ENCODE results near the gene LTBP2.

The LTBP2 gene

DNA sequence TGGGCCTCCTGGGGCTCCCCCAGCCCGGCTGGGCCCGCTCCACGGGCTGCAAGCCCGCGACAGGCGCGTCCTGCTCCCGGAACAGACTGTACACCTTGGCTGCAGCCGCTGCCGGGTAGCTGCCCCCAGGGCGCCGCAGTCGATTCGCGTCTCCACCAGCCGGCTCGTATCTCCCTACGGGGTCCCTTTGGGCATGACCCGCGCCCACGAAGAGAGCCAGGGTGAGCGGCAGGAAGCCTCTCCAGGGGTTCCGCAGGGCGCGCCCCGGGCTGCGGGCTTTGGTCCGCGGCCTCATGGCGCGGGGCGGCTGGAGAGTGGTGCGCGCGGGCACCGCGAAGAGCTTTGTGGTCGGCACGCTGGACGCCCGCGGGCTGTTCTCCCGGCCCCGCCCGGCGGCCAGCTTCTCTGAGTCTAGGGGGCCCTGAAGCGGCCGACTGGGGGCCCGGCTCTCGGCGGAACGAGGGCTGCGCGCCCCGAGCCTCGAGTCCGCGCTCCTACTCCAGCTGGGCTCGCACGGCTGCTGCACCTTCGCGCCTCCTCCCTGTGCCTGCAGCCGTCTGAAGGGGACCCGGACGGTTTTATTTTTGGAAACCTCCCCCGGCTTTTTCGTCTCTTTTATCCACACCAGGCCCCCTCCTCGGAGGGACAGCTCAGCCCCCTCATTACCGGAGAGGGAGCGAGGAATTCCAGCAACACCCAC, at the start of gene LTBP2:
TSS of gene LTBP2 (minus strand) at position 588 of the 700 bp plus-strand sequence. CDS start at position 295, 293 bp downstream.
- peak in 1 of 58 donors; percentile 17 for DNase-seq

DNA sequence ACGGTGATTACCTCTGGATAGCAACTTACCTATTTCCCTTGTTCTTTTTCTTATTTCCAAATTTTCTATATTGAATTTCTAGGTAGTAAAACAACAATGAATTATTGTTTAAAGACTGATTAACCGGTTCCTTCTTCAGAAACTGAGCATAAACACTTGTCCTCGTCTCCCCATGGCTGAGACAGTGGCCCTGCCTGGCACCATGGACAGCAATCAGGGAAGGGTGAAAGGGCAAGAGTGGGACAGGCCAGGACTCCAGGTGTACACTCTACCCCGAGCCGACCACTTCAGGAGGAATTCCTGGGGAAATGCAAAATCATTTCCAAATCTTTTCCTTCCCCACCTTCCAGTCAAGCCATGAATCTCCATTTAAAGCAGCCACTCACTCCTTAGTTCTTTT, 48.8 kb upstream of the LTBP2 start:
- DNase-seq: no peak

DNA sequence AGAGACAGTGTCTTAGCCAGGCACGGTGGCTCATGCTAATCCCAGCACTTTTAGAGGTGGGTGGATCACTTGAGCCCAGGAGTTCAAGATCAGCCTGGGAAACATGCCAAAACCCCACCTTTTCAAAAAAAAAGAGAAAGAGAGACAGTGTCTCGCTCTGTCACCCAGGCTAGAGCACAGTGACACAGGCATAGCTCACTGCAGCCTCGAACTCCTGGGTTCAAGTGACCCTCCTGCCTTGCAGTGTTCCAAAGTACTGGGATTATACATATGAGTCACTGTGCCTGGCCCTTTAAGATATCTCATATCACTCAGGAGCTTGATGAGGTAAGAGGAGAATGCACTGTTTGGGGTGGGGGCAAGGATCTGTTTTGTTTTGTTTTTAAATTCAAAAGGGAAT, 48.1 kb upstream of the LTBP2 start:
- no peak for DNase-seq

DNA sequence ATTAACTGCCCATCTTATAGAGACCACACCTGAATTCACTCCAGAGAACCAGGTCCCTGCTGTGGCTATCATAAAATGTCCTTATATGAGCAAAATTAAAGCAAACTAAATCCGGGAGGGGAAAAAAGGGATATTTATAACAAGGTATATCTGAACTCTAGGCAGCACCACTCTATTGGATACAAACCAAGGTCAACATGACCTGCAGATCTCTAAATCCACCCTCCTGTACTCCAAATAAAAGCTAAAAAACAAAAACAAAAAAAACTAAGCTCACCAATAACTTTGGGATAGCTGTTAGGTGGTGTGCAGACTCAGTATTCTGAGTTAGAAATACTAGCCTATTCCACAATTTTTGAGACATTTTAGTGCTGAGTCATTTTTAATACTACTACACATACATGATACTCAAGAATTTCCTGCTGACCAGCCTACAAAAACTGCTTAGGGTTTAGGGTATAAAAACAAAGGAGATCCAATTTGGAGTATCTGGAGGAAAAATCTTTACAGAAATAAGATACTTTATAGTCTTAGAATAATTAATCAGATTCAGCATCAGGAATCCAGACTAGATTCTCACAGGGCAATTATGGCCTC, 46.6 kb upstream of the LTBP2 start:
- no peak for DNase-seq

DNA sequence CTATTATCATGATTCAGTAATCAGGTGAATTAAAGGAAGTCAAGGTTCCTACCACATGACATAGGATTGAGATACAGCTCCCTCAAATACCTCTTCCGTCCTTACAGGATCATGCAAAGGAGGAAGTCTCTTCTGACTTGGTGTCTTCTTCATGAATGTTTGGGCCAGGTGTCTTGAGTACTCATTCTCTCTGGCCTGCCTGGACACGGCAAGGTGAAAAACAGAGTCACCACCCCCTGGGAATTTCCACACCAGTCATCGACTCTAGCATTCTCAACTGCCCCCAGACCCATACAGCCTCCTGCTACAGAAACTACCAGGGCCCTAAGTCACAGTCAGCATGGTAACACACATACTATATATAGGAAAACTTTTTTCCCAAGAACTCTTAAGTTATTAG, 44.9 kb upstream of the LTBP2 start:
- DNase-seq: no peak

DNA sequence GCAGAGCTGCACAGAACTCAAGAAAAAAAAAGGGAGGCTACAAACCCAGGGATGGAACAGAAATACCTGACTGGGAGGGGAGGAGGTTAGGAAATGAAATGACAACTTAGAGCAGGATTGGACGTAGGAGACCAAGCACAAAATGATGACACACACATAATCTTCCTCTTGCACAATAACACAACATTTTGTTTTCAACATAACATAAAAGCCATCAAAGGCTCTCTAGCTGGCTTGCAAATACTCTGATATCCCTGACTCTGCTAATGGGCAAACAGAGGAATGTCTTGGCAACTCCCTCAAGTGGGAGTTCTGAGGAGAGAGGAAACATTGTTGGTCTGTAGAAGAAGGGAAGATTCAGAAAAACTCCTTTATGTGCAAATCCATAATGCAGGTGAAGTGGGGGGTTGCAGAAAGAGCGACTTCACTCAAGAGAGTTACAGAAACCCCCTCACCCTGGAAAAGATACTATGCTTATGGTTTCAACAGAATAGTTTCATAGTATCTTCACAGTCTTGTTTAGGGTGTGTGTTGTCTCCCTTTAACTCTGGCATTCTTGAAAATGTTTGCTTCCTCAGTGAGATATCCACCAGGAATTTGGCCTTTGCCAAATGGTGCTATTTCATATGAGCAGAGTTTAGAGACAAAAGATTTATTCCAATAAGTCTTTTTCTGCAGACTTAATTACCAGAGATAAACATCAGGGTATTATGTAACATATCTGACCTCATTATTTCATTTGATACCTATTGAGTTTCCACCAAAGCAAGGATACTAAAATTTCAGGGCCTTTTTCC, 43.8 kb upstream of the LTBP2 start:
- no peak for DNase-seq

DNA sequence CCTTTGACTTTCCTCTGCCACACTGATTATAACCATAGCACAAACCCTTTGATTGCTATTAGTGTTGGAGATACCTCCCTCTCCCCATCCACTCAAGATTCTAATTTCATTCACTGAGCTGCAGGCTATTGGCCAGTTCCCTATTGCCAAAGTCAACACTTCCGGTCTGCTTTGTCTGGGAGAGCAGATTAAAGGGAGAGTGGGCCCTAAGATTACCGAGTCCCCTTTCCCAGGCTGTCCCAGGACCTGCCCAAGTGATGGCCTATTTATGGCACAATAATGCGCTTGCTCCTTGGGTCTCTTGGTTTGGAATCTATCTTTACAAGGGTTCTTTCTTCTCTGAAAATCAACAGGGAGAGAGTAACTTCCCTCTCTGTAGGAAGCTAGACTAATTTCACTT, 42.9 kb upstream of the LTBP2 start:
- no peak for DNase-seq

DNA sequence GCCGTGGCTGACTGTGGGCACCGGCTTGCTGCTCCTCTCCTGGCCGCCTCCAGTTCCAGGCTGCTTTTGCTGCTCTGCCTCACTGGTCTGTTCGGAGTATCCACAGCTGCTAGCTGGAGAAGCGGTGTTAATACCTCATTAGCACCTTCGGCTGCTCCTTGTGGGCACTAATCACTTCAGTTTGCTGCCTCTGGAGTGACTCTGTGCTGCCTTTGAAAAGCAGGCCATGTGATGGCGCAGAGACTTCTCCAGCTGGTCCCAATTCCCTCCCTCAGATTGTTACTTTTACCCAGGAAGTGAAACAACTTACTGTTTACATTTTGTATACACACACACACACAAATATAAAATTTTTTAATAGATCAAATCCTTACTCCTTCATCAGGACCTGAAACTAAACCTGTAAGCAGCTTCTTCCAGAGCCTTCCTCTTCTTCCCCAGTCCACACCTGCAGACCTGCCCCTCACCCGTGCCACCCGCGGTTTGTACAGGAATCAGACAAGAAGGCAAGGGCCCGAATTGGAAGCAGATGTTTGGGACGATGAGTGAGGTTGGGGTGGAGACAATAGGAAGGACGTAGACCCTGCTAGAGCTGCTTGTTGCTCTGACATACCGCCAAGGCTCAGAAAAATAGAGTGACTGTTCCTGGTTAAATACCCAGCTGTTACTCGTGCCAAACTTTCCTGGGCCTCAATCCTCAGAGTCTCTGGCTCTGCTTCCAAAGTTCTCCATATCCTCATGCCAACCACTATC, 41.5 kb upstream of the LTBP2 start:
- DNase-seq: peak in 12 of 58 donors; percentile 5 to 29 (median 14)

DNA sequence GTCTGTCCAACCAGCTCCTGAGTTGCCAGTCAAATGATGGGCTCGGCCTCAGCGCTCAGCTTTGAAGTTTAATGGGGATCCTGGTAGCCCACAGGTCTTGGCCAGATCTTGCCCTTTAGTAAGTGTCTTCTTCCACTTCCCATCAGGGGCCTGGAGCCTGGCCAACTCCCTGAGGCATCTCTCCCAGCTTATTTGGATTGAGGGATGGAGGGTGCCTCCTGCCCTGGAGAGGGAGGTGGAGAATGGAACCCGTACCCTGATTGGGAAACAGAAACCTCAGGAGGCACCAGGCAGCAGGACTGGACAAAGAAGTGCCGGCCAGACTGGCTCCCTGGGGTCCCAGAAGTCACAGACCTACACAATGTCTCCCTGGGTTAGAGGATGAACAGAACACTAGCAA, 40.5 kb upstream of the LTBP2 start:
- peak in 1 of 58 donors; percentile 24 for DNase-seq

DNA sequence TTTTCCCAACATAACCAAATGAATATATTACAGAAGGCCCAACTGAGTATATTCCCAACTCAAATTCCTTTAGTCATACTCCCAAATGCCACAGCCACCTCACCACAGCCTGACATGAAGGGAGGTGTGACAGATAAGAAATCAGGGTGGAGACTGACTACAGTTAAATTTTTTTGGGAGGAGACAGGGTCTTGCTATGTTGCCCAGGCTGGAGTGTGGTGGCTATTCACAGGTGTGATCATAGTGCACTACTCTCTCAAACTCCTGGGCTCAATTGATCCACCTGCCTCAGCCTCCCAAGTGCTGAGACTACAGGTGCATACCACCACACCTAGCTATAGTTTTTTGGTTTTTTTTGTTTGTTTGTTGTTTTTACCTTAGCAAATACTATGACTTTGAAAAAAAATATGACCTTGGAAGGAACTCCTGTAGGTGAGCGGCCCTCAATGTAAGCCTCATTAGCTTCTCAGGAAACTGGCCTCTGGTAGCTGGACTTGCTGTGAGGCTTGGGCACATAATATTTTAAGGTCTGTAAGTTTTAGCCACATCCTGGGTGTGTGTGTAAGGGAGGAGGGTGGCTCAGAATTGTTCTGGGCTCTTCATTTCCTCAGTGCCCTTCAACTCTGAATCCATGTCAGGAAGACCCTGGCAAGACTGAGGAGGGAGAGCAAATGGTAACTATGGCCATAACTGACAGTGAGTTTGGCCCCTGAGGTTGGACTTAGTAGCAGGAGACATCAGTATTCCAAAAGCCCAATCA, 39.1 kb upstream of the LTBP2 start:
- DNase-seq: no peak

DNA sequence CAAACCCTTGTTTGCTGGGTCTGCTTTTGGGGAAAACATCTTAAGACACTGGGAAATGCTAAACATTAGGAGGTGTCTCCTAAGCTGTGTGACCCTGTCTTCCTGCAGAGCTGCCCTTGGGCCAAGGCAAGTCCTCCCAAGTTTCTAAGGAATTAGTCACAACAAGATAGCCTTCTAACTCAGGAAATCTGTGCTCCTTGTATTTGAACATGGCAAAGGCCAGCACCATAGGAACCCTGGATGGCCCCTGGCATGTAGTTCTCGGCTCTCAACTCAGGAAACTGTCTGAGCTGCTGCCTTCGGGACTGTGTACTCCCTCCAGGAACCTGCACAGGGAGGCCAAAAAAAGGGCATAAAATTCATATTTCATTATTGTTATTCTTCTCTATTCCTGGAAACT, 37.6 kb upstream of the LTBP2 start:
- no peak for DNase-seq

DNA sequence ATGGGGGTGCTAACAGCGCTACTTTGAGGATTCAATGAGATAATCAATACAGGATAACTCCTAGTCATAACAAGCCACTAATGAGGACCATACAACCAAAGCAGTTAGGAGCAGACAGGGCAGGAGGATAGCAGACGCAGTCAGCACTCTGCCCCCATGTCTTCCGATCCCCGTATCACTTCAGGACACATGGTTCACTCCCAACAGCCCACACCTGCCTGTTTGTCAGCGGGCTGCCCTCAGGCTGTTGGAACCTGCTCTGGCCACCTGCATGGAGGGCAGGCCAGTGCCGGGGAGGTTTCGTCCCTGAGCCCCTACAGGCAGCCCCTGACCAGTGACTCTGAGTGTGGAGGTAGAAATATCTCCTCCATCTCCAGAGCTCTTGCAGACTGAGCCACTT, 37.1 kb upstream of the LTBP2 start:
- DNase-seq: no peak

DNA sequence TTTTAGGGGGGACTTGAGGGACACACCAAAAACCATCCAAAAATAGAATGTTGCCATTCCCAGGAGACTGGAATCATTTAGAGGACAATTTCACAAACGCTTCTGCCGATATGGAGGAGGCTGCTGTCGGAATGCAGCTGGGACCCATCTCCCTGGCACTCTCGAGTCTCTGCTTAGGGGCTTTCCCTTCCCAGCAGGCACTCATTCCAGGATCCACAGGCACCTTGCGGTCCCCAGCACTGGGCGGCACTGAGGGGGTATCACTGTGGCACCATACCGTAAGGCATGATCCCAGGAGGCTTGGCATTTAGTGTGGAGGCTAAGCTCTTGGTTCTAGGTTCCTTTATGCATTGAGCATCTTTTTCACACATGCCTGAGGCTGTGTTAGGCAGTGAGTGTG, 36.6 kb upstream of the LTBP2 start:
- no peak for DNase-seq

DNA sequence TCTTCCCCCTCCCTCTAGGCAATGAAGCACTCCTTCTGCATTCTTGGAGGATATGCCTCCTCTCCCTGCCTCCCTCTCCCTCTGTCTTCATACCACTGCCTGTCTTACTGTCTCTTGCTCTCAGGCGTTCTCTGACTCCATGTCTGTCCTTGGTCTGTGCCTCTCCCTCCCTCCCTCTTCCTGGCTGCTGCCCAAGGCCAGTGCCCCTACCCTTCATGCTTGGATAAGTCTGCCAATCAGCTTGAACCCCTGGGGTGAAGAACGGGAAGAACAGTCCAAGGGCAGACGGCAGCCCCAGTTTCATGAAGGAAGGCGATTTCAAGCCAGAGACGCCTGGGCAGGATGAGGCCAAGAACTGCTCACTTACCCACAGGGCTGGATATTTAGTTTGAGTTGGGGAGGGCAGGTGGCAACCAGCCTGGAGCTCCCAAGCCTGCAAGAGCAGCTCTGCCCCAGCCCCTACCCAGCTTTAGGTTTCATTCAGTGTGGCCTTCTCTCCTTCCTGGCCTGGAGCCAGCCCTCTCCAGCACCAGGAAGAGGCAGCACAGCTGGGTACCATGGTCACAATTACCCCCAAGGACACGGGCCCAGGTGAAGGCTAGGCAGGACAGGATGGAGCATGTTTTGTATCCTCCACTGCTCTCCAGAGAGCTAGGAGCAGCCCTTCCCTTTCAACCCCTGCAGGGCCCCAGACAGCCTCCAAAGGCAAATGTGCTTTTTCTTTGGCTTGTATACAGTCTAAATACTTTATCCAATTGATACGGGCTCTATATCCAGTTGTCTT, 35.8 kb upstream of the LTBP2 start:
- peak in 18 of 58 donors; percentile 4 to 51 (median 22) for DNase-seq

DNA sequence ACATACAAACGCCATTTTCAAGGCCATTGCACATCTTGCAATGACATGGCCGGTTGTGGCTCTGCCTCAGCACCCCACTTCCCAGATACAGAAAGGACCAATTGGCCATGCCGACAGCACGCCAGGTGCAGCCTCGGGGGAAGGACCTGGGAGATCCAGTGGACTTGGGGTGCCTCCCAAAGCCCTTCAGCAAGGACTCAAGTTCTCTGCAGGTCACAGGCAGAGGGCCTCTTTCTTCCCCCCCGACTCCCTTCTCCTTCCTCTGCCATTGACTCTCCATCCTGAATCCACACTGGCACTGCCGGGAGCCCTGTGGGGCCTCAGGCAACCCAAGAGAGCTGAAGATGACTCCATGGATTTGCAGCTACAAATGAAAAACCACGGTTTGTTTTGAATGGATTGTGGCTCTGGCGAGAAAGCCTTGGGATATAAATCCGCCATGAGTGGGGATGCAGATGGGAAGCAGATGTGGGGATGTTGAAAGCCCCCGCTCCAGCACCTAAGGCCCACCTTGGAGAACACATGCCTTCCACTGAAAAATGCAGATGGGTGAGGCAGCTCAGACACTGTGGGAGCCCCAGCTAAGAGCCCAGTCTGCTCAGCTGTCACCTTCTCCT, 35.1 kb upstream of the LTBP2 start:
- DNase-seq: no peak

DNA sequence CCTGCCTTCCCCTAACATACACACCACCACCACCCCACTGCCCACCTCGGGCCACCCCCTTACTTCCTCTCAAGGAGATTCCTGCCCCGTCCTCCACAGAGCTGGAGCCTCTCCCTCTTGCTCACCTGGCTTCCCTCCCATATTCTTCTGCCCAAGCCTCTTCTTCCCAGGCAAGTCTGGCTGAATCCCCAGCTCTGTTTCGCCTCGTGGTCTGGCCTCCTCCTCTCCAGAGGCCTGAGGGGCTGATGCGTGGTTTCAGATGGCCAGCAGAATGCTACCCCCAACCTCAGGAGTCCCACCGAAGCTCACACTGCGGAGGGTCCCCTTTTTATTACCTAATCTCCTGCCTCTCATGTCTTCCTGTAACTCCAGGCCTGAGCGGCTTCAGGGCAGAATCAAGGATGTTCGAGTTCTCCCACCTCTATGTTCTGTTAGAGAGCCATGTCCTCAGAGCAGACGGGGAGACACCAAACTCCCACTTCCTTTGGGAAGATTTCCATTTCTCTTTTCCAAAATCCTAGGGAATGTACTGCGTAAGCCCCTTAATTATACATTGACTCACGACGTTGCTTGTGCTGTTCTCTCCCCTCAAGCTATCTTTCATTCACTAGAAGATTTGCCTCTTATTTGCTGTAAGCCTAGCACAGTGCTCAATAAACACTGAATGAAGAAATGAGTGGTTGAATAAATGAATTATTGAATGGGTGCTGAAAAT, 33.9 kb upstream of the LTBP2 start:
- no peak for DNase-seq

DNA sequence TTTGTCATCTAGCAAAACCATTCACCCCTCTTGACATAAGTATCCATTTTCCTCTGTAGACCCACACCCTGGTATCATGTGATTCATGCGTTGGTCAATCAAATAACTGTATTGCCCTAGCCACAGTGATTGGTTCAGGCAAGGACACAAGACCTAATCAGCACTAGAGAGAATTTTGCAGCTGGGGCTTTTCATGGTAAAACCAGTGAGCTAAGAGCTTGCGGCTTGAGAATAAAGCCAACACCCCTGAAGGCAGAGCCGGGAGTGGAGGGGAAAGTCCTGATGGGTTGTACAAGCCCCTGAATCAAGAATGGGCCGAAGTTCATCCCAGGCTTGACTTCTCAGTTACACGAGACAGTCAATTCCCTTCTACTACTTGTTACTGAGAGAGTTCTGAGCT, 33.2 kb upstream of the LTBP2 start:
- DNase-seq: no peak

DNA sequence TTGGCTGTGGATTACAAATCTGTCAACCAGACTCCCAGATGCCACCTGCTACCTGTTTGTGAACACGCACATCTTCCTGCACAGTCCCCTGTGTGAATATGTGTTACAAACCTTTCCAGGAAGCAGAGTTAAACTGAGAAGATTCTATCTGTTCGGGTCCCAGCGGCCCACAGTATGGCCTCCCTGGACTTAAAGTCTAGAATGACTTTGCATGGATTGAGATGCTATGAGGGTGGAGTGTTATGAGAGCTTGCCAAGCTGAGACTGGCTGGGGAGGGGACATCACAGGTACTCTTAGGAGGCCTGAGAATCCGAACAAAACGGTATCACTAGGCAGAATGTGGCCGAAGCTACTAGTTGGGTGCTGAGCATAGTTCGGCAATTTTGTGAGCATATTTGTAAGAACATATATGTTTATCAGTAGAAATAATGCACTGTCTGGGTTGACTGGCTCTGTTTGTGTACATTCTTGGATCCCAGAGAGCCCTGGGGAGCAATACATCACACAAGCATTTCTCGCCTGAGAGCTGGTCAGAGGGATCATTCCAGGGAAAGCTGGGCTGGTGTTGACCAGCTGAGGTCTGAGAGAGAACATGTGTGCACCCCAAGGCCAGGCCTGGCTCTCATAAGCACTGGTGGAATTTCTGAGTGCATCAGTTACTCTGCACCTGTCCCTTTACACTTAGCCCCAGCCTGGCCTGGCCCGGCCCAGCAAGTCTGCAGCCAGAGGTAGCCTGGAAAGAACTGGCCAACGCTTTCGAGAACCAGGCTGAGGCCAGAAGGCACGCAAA, 29.8 kb upstream of the LTBP2 start:
- no peak for DNase-seq

Measured in anterior cingulate cortex (tissue), 58 donors.